GM12891 (cell line): ENCODE measurements around the gene SUPT4H1.

Source experiments
- PAX5 ChIP-seq: IDR thresholded peaks from 2 replicates; pipeline ENCODE4 v1.6.1; 2011; ENCODE audit warnings: low read length, moderate library complexity, mild to moderate bottlenecking; ENCODE audit not compliant: insufficient read depth, severe bottlenecking
- POLR2A ChIP-seq: IDR thresholded peaks from 2 replicates; pipeline ENCODE4 v1.6.1; 2011; ENCODE audit warnings: low read depth, low read length, control low read depth
- POLR2AphosphoS5 ChIP-seq: IDR thresholded peaks from 2 replicates; pipeline ENCODE4 v1.6.1; 2011; ENCODE audit warnings: low read depth, low read length, control low read depth
- TAF1 ChIP-seq: IDR thresholded peaks from 2 replicates; pipeline ENCODE4 v1.6.1; 2011; ENCODE audit warnings: low read depth, low read length, control low read depth

DNA sequence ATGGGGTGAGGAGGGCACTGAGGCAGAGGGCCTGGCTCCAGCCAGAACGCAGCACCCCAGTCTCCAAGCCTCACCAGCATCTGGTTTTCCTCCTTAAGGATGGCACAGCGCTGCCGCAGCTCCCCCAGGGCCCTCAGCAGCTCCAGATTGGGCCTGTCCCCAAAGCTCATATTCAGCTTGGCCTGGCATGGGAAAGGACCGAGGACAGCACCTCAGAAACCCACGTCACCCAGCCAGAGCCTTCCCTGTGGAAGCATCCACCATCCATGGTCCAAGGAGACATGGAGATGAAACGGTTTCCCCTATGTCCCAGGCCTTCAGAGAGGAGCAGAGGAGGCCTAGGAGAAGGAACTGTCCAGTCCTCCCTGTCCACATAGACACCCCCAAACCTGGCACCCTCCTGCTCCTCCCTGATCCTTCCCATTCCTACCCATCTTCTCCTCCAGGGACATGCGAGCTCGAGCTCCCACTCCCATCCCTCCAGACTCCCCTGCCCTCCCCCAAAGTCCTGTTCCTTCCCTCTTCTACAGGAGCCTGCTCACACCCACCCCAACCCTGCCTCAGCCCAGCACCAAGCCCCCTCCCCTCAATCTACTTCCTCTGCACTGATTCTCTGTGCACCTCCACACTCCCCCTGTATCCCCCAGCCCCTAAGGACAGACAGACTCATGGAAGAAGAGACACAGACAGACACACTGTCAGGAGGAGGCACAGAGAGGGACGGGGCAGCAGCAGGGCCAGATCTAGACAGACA is 25.2 kb downstream of the SUPT4H1 start:
- no peak for TF ChIP-seq POLR2AphosphoS5
- TF ChIP-seq TAF1, result no peak
- TF ChIP-seq POLR2A, result peak; percentile 4; the same call in 1 of the 2 replicates
- no peak for TF ChIP-seq PAX5
